Lung (tissue), 12 donors: ENCODE results near the gene MATN1. TPM values are rescaled to one million over a fixed set of nuclear protein-coding genes. Genes with fewer than 3 reads are reported as not detected.

ENCODE experiments used
- ATAC-seq: fragments of 200-7000 bp; cut with Tn5 transposase; one replicate; pipeline ENCODE4 v1.9.1; 2020; ENCODE audit warnings: moderate number of reproducible peaks; ENCODE audit not compliant: insufficient read depth, low FRiP score
- DNase-seq, 3 donors: peaks; one replicate each; pipeline ENCODE4 v3.0.0-alpha.2; 2013 to 2017
- H3K27ac ChIP-seq, 2 donors: one replicate each; pipeline ENCODE4 v1.5.1; 2013; ENCODE audit warnings: mild to moderate bottlenecking in 2 of 2, moderate library complexity in 2 of 2, control low read depth in 1 of 2, inconsistent platforms in 1 of 2, low read depth in 1 of 2, low read length in 1 of 2
- H3K27me3 ChIP-seq, 3 donors: one replicate each; pipeline ENCODE4 v1.5.1; 2013; ENCODE audit warnings: low read length in 2 of 3; ENCODE audit not compliant: control insufficient read depth in 3 of 3, insufficient read depth in 3 of 3
- H3K36me3 ChIP-seq, 4 donors: one replicate each; pipeline ENCODE4 v1.5.1; 2013; ENCODE audit warnings: low read length in 4 of 4, mild to moderate bottlenecking in 1 of 4, moderate library complexity in 1 of 4; ENCODE audit not compliant: control insufficient read depth in 4 of 4, insufficient read depth in 4 of 4
- H3K4me1 ChIP-seq, 5 donors: one replicate each; pipeline ENCODE4 v1.5.1; 2013; ENCODE audit warnings: low read length in 5 of 5, mild to moderate bottlenecking in 2 of 5, moderate library complexity in 1 of 5; ENCODE audit not compliant: control insufficient read depth in 5 of 5, insufficient read depth in 5 of 5
- H3K4me3 ChIP-seq: one replicate; pipeline ENCODE4 v1.5.1; 2013; ENCODE audit warnings: mild to moderate bottlenecking, control low read depth, moderate library complexity
- H3K9ac ChIP-seq, 2 donors: one replicate each; pipeline ENCODE4 v1.5.1; 2013; ENCODE audit warnings: low read length in 2 of 2, control low read depth in 1 of 2; ENCODE audit not compliant: insufficient read depth in 1 of 2
- H3K9me3 ChIP-seq, 4 donors: one replicate each; pipeline ENCODE4 v1.5.1; 2013; ENCODE audit warnings: low read length in 3 of 4, mild to moderate bottlenecking in 1 of 4, moderate library complexity in 1 of 4; ENCODE audit not compliant: control insufficient read depth in 4 of 4, insufficient read depth in 3 of 4
- CTCF ChIP-seq: IDR thresholded peaks from 2 replicates; pipeline ENCODE4 v1.5.1; 2012; ENCODE audit warnings: mild to moderate bottlenecking; ENCODE audit errors: control extremely low read depth, extremely low read depth
- WGBS, 2 donors: extraction: QIAGEN DNeasy Blood & Tissue Kit; methylation state at CpG; one replicate each; pipeline ENCODE4 v1.1.7; 2013; 5-methylcytosine and 5-hydroxymethylcytosine counted together
- polyA plus RNA-seq, 2 donors: library from polyadenylated mRNA; stranded (reverse); fragments of 200-250 nt; gene quantifications; one replicate each; pipeline ENCODE4 v1.2.1, GENCODE V29; 2013
- total RNA-seq, 2 donors: library from RNA; depleted of rRNA in 1 of 2; stranded (reverse); fragments of >200 nt in 1 of 2; gene quantifications; one replicate each; pipeline ENCODE4 v1.2.1, GENCODE V29; 2014 to 2021
- donor health status: control.
- donor health status: control.
- donor health status: Bipolar disorder and iron deficiency.
- donor health status: healthy.
- donor health status: DM: yes; HTN: yes; CAD: no.

MATN1 gene
- total and polyA plus RNA-seq, 4 donors: 0.15 to 0.57 (median 0.17) TPM

- no peak for DNase-seq
- Histone ChIP-seq H3K36me3 (peaks cover 0 to 12% (median 0%) of the 10 kb centered on the region in 4 donors), H3K27me3 (no peaks in the 10 kb centered on the region), H3K9me3 (no peaks in the 10 kb centered on the region), H3K27ac (no peak overlapping the region), H3K9ac (no peak overlapping the region), H3K4me3 (no peak overlapping the region), H3K4me1 (peaks cover 0 to 8% (median 0%) of the 10 kb centered on the region in 5 donors)
- ATAC-seq: no peak
- no peak for TF ChIP-seq CTCF
- 78 to 79% methylated on average over 14 of the region's 14 CpGs for WGBS, 2 donors
Measured at GRCh38 chr1:30745156-30745833, 21.9 kb upstream of the MATN1 start.

- ATAC-seq (no peak), DNase-seq (no peak)
- WGBS, 2 donors: 70 to 77% methylated on average over 7 of the region's 7 CpGs
- H3K27ac ChIP-seq: peak overlapping the region in 1 of 2 donors; percentile 44
- peaks cover 0 to 15% (median 0%) of the 10 kb centered on the region in 4 donors for H3K36me3 ChIP-seq
- TF ChIP-seq CTCF: no peak
- H3K9me3 ChIP-seq: no peaks in the 10 kb centered on the region
- no peak overlapping the region for H3K4me3 ChIP-seq
- no peaks in the 10 kb centered on the region for H3K27me3 ChIP-seq
- H3K9ac ChIP-seq: no peak overlapping the region
- peaks cover 0 to 8% (median 0%) of the 10 kb centered on the region in 5 donors for H3K4me1 ChIP-seq
Measured at GRCh38 chr1:30744060-30744756, 20.8 kb upstream of the MATN1 start.

- peak in 1 of 3 donors; percentile 41 for DNase-seq
- Histone ChIP-seq H3K27me3 (no peaks in the 10 kb centered on the region), H3K36me3 (peaks cover 0 to 20% (median 0%) of the 10 kb centered on the region in 4 donors), H3K27ac (peak overlapping the region in 1 of 2 donors; percentile 44), H3K4me1 (peaks cover 0 to 8% (median 0%) of the 10 kb centered on the region in 5 donors), H3K4me3 (no peak overlapping the region), H3K9me3 (peaks cover 0 to 2% (median 0%) of the 10 kb centered on the region in 4 donors), H3K9ac (no peak overlapping the region)
- 21 to 37% methylated on average over 4 of the region's 4 CpGs for WGBS, 2 donors
- TF ChIP-seq CTCF: no peak
- no peak for ATAC-seq
Measured at GRCh38 chr1:30743584-30744059, 20.2 kb upstream of the MATN1 start.
